B cell (primary cell): ENCODE measurements around the gene DAP.

Experiments used
- CTCF ChIP-seq: fragments of 200-600 bp; IDR thresholded peaks from one replicate; pipeline ENCODE4 v1.8.0; 2022; ENCODE audit warnings: antibody characterized with exemption, mild to moderate bottlenecking
- EZH2 ChIP-seq: IDR thresholded peaks from 2 replicates; pipeline ENCODE4 v1.6.1; 2012; ENCODE audit warnings: borderline replicate concordance, low read depth, mild to moderate bottlenecking, moderate library complexity, low read length; ENCODE audit not compliant: insufficient read depth, poor library complexity, severe bottlenecking

GRCh38 chr5:10727861-10728260 lies 33.2 kb downstream of the DAP start:
- TF ChIP-seq CTCF = no peak
- no peak for TF ChIP-seq EZH2
